Heart left ventricle (tissue), 13 donors: Measurements from ENCODE around the gene GADL1.

Experiments used
- POLR2A ChIP-seq, 2 donors: fragments of 450-650 bp; IDR thresholded peaks; one replicate each; pipeline ENCODE4 v1.6.1; 2017; ENCODE audit warnings: antibody characterized with exemption in 2 of 2, mild to moderate bottlenecking in 2 of 2, moderate library complexity in 2 of 2
- TF ChIP-seq, protein P1 (sequence below), 12 donors: fragments of 200-600 bp; sonication (generic) in 4 of 12; IDR thresholded peaks; one replicate each; pipeline versions ENCODE4 v1.5.0 to v1.8.0; 2018 to 2022; ENCODE audit warnings: antibody characterized with exemption in 12 of 12, mild to moderate bottlenecking in 5 of 12
- donor health status: ischemic (EF 13 %, LVEDD 7.1; RV severe dilation, severe dysfunction).
- donor health status: DM: no; HTN: yes; CAD: no.
- donor health status: DM: no; HTN: no; CAD: no.
- donor health status: ischemic (EF 25% LVEDD 6.9; RV normal size, moderate dysfunction).
- donor health status: ischemic (EF 25% LVEDD 5.7; RV mildly dilated, moderate dysfunction).
- donor health status: ischemic (EF 35%, LVEDD 5.7; RV mildly dilated, moderate dysfunction).
- donor health status: nonischemic (EF 11% LVEDD 7.7; RV severe dilation, severe dysfunction).
- donor health status: DM: yes; HTN: yes; CAD: no.
- donor health status: PGD.
- donor health status: ischemic (EF 29% LVEDD 5.4; RV normal size, mild dysfunction).
- donor health status: nonischemic (EF 23%, LVEDD 6.1; RV moderate dilation, normal function).

- TF ChIP-seq, protein P1, sequence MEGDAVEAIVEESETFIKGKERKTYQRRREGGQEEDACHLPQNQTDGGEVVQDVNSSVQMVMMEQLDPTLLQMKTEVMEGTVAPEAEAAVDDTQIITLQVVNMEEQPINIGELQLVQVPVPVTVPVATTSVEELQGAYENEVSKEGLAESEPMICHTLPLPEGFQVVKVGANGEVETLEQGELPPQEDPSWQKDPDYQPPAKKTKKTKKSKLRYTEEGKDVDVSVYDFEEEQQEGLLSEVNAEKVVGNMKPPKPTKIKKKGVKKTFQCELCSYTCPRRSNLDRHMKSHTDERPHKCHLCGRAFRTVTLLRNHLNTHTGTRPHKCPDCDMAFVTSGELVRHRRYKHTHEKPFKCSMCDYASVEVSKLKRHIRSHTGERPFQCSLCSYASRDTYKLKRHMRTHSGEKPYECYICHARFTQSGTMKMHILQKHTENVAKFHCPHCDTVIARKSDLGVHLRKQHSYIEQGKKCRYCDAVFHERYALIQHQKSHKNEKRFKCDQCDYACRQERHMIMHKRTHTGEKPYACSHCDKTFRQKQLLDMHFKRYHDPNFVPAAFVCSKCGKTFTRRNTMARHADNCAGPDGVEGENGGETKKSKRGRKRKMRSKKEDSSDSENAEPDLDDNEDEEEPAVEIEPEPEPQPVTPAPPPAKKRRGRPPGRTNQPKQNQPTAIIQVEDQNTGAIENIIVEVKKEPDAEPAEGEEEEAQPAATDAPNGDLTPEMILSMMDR (IDR thresholded peaks at IDR 0.05), result no peak
- no peak for TF ChIP-seq POLR2A (IDR thresholded peaks at IDR 0.05)
Observed at GRCh38 chr3:30685267-30685667, 209.2 kb downstream of the GADL1 start.
